ENCODE results near the gene HS3ST3A1. TPM values are rescaled to one million over a fixed set of nuclear protein-coding genes. Genes with fewer than 3 reads are reported as not detected.
"Not testable (repeated sequence)": the region's sequence is repeated elsewhere in the genome, so short reads cannot be mapped to it uniquely, and the experiment has no call there.

HS3ST3A1 gene
- total RNA-seq, 1 experiment from 2014 or later = not detected

GRCh38 chr17:13562271-13562800 is 39.4 kb downstream of the HS3ST3A1 start:
- Histone ChIP-seq H3K9ac (ENCODE audit: low read length) (no peak overlapping the region), H3K27me3 (ENCODE audit: low read length) (no peaks in the 10 kb centered on the region)

GRCh38 chr17:13561606-13562270 is 40.0 kb downstream of the HS3ST3A1 start:
- H3K27ac ChIP-seq (ENCODE audit: low read length) = no peak overlapping the region
- no peaks in the 10 kb centered on the region for H3K27me3 ChIP-seq (ENCODE audit: low read length)
- H3K36me3 ChIP-seq (ENCODE audit: insufficient read depth, low read length) = no peaks in the 10 kb centered on the region
- H3K9me3 ChIP-seq (ENCODE audit: low read length) = no peaks in the 10 kb centered on the region
- H4K20me1 ChIP-seq (ENCODE audit: insufficient read depth, low read depth, low read length) = no peaks in the 10 kb centered on the region
- H3K4me2 ChIP-seq (ENCODE audit: low read depth, low read length, poor library complexity, severe bottlenecking) = no peak overlapping the region
- no peak overlapping the region for H2AFZ ChIP-seq (ENCODE audit: low read length)
- no peak overlapping the region for H3K9ac ChIP-seq (ENCODE audit: low read length)
- H3K79me2 ChIP-seq (ENCODE audit: low read length) = no peaks in the 10 kb centered on the region
- no peak overlapping the region for H3K4me3 ChIP-seq (ENCODE audit: low read length)
- H3K4me1 ChIP-seq (ENCODE audit: low read length) = no peaks in the 10 kb centered on the region
- no peaks in the 10 kb centered on the region for H3K9me2 ChIP-seq (replicated peaks; ENCODE audit: insufficient read depth, low read length)
- no peak for DNase-seq

More at GRCh38 chr17:13562271-13562800, 39.4 kb downstream of the HS3ST3A1 start:
- Histone ChIP-seq H3K4me1 (ENCODE audit: low read length) (no peaks in the 10 kb centered on the region), H3K4me2 (ENCODE audit: low read depth, low read length, poor library complexity, severe bottlenecking) (no peak overlapping the region), H3K9me2 (replicated peaks; ENCODE audit: insufficient read depth, low read length) (no peaks in the 10 kb centered on the region), H3K4me3 (ENCODE audit: low read length) (no peak overlapping the region), H3K9me3 (ENCODE audit: low read length) (no peaks in the 10 kb centered on the region), H3K27ac (ENCODE audit: low read length) (no peak overlapping the region), H4K20me1 (ENCODE audit: insufficient read depth, low read depth, low read length) (no peaks in the 10 kb centered on the region), H3K36me3 (ENCODE audit: insufficient read depth, low read length) (no peaks in the 10 kb centered on the region), H3K79me2 (ENCODE audit: low read length) (no peaks in the 10 kb centered on the region), H2AFZ (ENCODE audit: low read length) (no peak overlapping the region)
- no peak for DNase-seq

GRCh38 chr17:13560935-13561334 is 40.8 kb downstream of the HS3ST3A1 start:
- Histone ChIP-seq H3K4me2 (ENCODE audit: low read depth, low read length, poor library complexity, severe bottlenecking) (no peak overlapping the region), H3K4me3 (ENCODE audit: low read length) (no peak overlapping the region), H3K9me2 (replicated peaks; ENCODE audit: insufficient read depth, low read length) (no peaks in the 10 kb centered on the region), H2AFZ (ENCODE audit: low read length) (no peak overlapping the region), H3K9ac (ENCODE audit: low read length) (no peak overlapping the region), H3K79me2 (ENCODE audit: low read length) (no peaks in the 10 kb centered on the region), H3K27me3 (ENCODE audit: low read length) (no peaks in the 10 kb centered on the region), H3K27ac (ENCODE audit: low read length) (no peak overlapping the region), H4K20me1 (ENCODE audit: insufficient read depth, low read depth, low read length) (no peaks in the 10 kb centered on the region), H3K36me3 (ENCODE audit: insufficient read depth, low read length) (no peaks in the 10 kb centered on the region), H3K4me1 (ENCODE audit: low read length) (no peaks in the 10 kb centered on the region), H3K9me3 (ENCODE audit: low read length) (no peaks in the 10 kb centered on the region)
- DNase-seq = no peak

GRCh38 chr17:13558588-13558987 is 43.1 kb downstream of the HS3ST3A1 start:
- no peaks in the 10 kb centered on the region for H3K9me2 ChIP-seq (replicated peaks; ENCODE audit: insufficient read depth, low read length)
- no peak overlapping the region for H3K9ac ChIP-seq (ENCODE audit: low read length)
- no peak overlapping the region for H3K4me3 ChIP-seq (ENCODE audit: low read length)
- no peaks in the 10 kb centered on the region for H3K27me3 ChIP-seq (ENCODE audit: low read length)
- no peak for DNase-seq
- no peaks in the 10 kb centered on the region for H3K9me3 ChIP-seq (ENCODE audit: low read length)
- no peaks in the 10 kb centered on the region for H4K20me1 ChIP-seq (ENCODE audit: insufficient read depth, low read depth, low read length)
- H3K36me3 ChIP-seq (ENCODE audit: insufficient read depth, low read length) = no peaks in the 10 kb centered on the region
- no peak overlapping the region for H3K4me2 ChIP-seq (ENCODE audit: low read depth, low read length, poor library complexity, severe bottlenecking)
- no peaks in the 10 kb centered on the region for H3K79me2 ChIP-seq (ENCODE audit: low read length)
- H2AFZ ChIP-seq (ENCODE audit: low read length) = no peak overlapping the region
- H3K27ac ChIP-seq (ENCODE audit: low read length) = no peak overlapping the region
- no peaks in the 10 kb centered on the region for H3K4me1 ChIP-seq (ENCODE audit: low read length)

GRCh38 chr17:13557077-13557476 is 44.7 kb downstream of the HS3ST3A1 start:
- Histone ChIP-seq H3K27ac (ENCODE audit: low read length) (no peak overlapping the region), H4K20me1 (ENCODE audit: insufficient read depth, low read depth, low read length) (no peaks in the 10 kb centered on the region), H3K9me3 (ENCODE audit: low read length) (no peaks in the 10 kb centered on the region), H3K27me3 (ENCODE audit: low read length) (no peaks in the 10 kb centered on the region), H3K36me3 (ENCODE audit: insufficient read depth, low read length) (no peaks in the 10 kb centered on the region), H3K4me2 (ENCODE audit: low read depth, low read length, poor library complexity, severe bottlenecking) (no peak overlapping the region), H3K4me3 (ENCODE audit: low read length) (no peak overlapping the region), H3K9me2 (replicated peaks; ENCODE audit: insufficient read depth, low read length) (no peaks in the 10 kb centered on the region), H2AFZ (ENCODE audit: low read length) (no peak overlapping the region), H3K9ac (ENCODE audit: low read length) (no peak overlapping the region), H3K79me2 (ENCODE audit: low read length) (no peaks in the 10 kb centered on the region), H3K4me1 (ENCODE audit: low read length) (no peaks in the 10 kb centered on the region)
- no peak for DNase-seq

GRCh38 chr17:13554231-13554630 is 47.5 kb downstream of the HS3ST3A1 start:
- Histone ChIP-seq H3K4me1 (ENCODE audit: low read length) (no peaks in the 10 kb centered on the region), H3K27me3 (ENCODE audit: low read length) (no peaks in the 10 kb centered on the region), H3K36me3 (ENCODE audit: insufficient read depth, low read length) (no peaks in the 10 kb centered on the region), H3K9ac (ENCODE audit: low read length) (no peak overlapping the region), H2AFZ (ENCODE audit: low read length) (no peak overlapping the region), H3K4me3 (ENCODE audit: low read length) (no peak overlapping the region), H3K9me2 (replicated peaks; ENCODE audit: insufficient read depth, low read length) (no peaks in the 10 kb centered on the region), H3K9me3 (ENCODE audit: low read length) (no peaks in the 10 kb centered on the region), H3K4me2 (ENCODE audit: low read depth, low read length, poor library complexity, severe bottlenecking) (no peak overlapping the region), H3K79me2 (ENCODE audit: low read length) (no peaks in the 10 kb centered on the region), H3K27ac (ENCODE audit: low read length) (no peak overlapping the region), H4K20me1 (ENCODE audit: insufficient read depth, low read depth, low read length) (no peaks in the 10 kb centered on the region)
- no peak for DNase-seq

- H3K27ac ChIP-seq (ENCODE audit: low read length) = no peak overlapping the region
- H3K79me2 ChIP-seq (ENCODE audit: low read length) = no peaks in the 10 kb centered on the region
- no peaks in the 10 kb centered on the region for H3K9me2 ChIP-seq (replicated peaks; ENCODE audit: insufficient read depth, low read length)
- no peaks in the 10 kb centered on the region for H3K9me3 ChIP-seq (ENCODE audit: low read length)
- H3K4me3 ChIP-seq (ENCODE audit: low read length) = no peak overlapping the region
- H3K9ac ChIP-seq (ENCODE audit: low read length) = no peak overlapping the region
- no peak for DNase-seq
- no peaks in the 10 kb centered on the region for H3K4me1 ChIP-seq (ENCODE audit: low read length)
- no peak overlapping the region for H2AFZ ChIP-seq (ENCODE audit: low read length)
- H3K27me3 ChIP-seq (ENCODE audit: low read length) = no peaks in the 10 kb centered on the region
- no peak overlapping the region for H3K4me2 ChIP-seq (ENCODE audit: low read depth, low read length, poor library complexity, severe bottlenecking)
- no peaks in the 10 kb centered on the region for H4K20me1 ChIP-seq (ENCODE audit: insufficient read depth, low read depth, low read length)
- H3K36me3 ChIP-seq (ENCODE audit: insufficient read depth, low read length) = no peaks in the 10 kb centered on the region
Measured at GRCh38 chr17:13550291-13550690, 51.4 kb downstream of the HS3ST3A1 start.

- not testable (repeated sequence) for H3K4me3 ChIP-seq (ENCODE audit: low read length); H3K9me2 ChIP-seq (replicated peaks; ENCODE audit: insufficient read depth, low read length); H2AFZ ChIP-seq (ENCODE audit: low read length); H4K20me1 ChIP-seq (ENCODE audit: insufficient read depth, low read depth, low read length); H3K4me2 ChIP-seq (ENCODE audit: low read depth, low read length, poor library complexity, severe bottlenecking); H3K36me3 ChIP-seq (ENCODE audit: insufficient read depth, low read length); H3K27ac ChIP-seq (ENCODE audit: low read length); H3K4me1 ChIP-seq (ENCODE audit: low read length); H3K27me3 ChIP-seq (ENCODE audit: low read length); H3K79me2 ChIP-seq (ENCODE audit: low read length); H3K9ac ChIP-seq (ENCODE audit: low read length); H3K9me3 ChIP-seq (ENCODE audit: low read length); DNase-seq
Measured at GRCh38 chr17:13548576-13548975, 53.2 kb downstream of the HS3ST3A1 start.

All from Karpas-422 (cell line).